Adipocyte (in vitro differentiated cells): Measurements from ENCODE around the gene ELMO1.

Source experiments
- DNase-seq: peaks from one replicate; pipeline ENCODE4 v3.0.0-alpha.2; 2015; ENCODE audit warnings: low read depth
- H3K27me3 ChIP-seq: replicated peaks from 2 replicates; pipeline ENCODE4 v1.7.0; 2013; ENCODE audit warnings: mild to moderate bottlenecking, low read length, moderate library complexity; ENCODE audit not compliant: control insufficient read depth, insufficient read depth
- H3K36me3 ChIP-seq: 2 replicates; pipeline ENCODE4 v1.7.0; 2013; ENCODE audit warnings: low read length, mild to moderate bottlenecking, moderate library complexity; ENCODE audit not compliant: control insufficient read depth, insufficient read depth, severe bottlenecking
- H3K4me1 ChIP-seq: 2 replicates; pipeline ENCODE4 v1.7.0; 2013; ENCODE audit warnings: mild to moderate bottlenecking, low read length, moderate library complexity; ENCODE audit not compliant: control insufficient read depth, insufficient read depth
- H3K4me3 ChIP-seq: 2 replicates; pipeline ENCODE4 v1.7.0; 2013; ENCODE audit warnings: mild to moderate bottlenecking, low read length, moderate library complexity
- H3K9ac ChIP-seq: 2 replicates; pipeline ENCODE4 v1.7.0; 2013; ENCODE audit warnings: mild to moderate bottlenecking, low read length, moderate library complexity
- H3K9me3 ChIP-seq: 2 replicates; pipeline ENCODE4 v1.7.0; 2013; ENCODE audit warnings: mild to moderate bottlenecking, low read length, moderate library complexity; ENCODE audit not compliant: control insufficient read depth

ELMO1 gene

DNA sequence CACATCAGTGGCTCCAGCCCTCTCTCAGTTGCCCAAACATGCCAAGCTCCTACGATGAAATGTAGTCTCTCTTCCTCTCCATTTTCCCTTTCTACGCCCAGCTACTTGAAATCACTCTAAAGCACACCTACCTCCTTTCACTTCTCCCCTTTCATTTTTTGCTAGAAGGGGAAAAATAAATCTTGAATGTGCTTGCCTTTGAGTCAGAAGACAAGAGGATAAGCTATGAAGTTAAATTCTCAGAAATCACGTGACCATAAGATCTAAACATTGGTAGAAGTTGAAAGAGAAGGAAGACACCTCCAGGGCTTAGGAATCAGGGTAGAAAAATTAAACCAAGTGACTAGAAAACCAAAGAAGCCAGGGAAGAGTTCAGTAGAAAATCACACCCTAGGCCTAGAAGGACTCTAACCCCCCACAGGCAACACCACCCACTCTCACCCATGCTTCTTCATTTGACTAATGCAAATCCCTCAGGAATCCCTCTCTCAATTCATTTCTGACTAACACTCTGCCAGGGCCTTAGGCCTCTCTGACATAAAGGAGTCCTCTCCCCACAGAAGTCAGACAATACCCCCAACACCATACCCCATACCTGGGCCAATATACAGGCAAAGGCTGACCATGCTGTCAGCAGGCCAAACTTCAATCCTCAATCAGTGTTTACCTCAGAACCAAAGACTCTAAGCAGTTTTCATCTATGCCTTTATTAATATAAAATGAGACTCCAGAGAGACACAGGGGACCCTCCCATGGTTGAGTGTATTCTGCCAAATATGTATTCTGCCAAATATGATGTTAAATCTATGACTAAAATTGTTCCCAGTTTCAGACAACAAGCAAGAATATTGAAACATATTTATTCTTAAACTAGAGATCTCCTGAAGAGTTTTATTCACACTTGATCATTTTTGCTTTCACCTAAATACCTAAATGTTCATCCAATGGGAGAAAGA, 84.8 kb downstream of the ELMO1 start:
- Histone ChIP-seq H3K4me1 (no peaks in the 10 kb centered on the region), H3K9me3 (no peaks in the 10 kb centered on the region), H3K4me3 (no peak overlapping the region), H3K9ac (no peak overlapping the region), H3K36me3 (no peaks in the 10 kb centered on the region), H3K27me3 (no peaks in the 10 kb centered on the region)
- DNase-seq: no peak

DNA sequence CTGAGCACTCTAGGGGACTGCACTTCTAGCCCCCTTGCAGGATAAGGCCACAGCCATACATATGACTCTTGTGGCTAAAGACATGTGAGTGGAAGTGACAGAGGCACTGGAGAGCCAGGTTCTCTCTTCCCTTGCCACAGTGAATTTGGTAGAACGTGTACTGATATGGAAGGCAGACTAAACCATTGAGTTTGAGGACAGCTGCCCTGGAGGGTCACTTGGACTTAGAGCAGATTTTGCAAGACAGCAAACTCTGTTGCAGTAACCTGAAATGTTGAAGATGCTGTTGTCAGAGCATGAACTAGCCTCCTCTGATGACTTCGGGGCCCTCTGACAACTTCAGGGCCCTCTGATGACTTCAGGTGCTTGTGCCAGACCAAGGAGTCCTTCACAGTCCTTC, 85.9 kb downstream of the ELMO1 start:
- DNase-seq: no peak
- Histone ChIP-seq H3K9me3 (no peaks in the 10 kb centered on the region), H3K9ac (no peak overlapping the region), H3K4me3 (no peak overlapping the region), H3K36me3 (no peaks in the 10 kb centered on the region), H3K4me1 (no peaks in the 10 kb centered on the region), H3K27me3 (no peaks in the 10 kb centered on the region)

DNA sequence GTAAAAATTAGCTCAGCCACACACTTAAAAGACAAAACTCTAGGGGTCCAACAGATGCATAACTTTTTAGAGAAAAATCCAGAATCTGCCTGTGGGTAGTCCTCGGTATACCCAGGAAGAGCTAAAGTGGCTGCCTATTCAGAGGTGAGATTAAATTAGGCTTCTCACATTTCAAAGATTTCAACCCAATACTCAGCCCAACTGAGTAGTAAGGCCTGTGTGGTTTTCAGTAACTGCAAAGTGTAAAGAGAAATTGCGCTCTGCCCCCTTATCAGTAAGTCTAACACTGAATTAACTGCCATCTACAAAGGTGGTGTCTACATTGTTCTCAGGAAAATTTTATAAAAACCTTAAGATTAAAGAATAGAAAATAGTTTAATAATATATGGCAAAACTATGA, 88.2 kb downstream of the ELMO1 start:
- no peak overlapping the region for H3K9ac ChIP-seq
- H3K9me3 ChIP-seq: no peaks in the 10 kb centered on the region
- DNase-seq: no peak
- H3K4me1 ChIP-seq: no peaks in the 10 kb centered on the region
- H3K4me3 ChIP-seq: no peak overlapping the region
- no peaks in the 10 kb centered on the region for H3K36me3 ChIP-seq
- H3K27me3 ChIP-seq: no peaks in the 10 kb centered on the region

DNA sequence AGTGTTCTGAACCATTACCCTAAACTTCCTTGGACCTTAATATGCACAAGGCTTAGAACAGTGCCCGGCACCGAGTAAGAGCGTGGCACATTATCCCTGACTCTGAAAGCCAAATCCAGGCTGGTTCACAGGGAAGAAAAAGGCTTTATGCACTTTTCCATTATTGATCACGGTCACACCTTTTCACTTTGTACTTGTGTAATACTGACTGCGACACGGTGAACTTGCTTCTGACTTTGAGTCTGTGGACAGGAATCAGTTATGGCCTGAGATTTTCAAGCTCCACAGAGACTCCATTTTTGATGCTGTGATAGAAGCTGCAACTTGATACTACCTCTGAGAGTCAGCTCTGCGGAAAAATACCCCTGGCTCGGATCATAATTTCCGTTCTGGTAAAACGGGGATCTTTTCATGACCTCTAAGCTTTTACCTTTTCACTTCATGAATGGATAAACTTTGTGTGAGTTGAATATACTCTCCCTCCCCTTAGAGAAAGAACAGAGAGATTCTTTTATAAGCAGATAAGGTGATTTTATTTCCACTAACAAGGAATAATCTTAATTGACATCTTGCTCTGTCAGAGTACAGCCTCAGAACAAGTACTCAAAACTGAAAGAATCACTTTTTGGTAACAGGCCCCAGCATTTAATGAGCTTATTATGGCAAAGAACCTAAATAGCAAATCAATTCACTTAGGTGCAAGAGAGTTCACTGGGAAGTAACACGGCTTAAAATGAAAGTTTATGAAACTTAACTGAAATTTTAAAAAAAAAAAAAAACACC, 88.8 kb downstream of the ELMO1 start:
- DNase-seq: no peak
- Histone ChIP-seq H3K9ac (no peak overlapping the region), H3K4me1 (peaks cover 4% of the 10 kb centered on the region)

DNA sequence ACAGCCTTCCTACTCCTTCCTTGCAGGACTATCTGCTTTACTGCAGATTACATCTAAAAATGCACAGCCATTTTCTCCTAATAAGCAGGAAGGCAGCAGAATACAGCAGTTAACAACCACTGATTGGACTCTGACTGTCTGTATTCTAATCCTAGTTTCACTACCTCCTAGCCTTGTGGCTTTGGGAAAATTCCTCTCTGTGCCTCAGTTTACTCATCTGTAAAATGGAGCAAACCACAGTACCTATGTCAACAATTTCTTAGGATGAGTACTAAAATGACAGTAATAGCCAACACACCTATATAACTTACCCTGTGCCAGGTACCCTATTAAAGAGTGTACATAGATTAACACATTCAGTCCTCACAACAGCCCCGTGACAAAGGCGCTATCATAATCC, 89.5 kb downstream of the ELMO1 start:
- no peak for DNase-seq
- peaks cover 10% of the 10 kb centered on the region for H3K4me1 ChIP-seq
- no peaks in the 10 kb centered on the region for H3K9me3 ChIP-seq
- H3K4me3 ChIP-seq: no peak overlapping the region
- no peaks in the 10 kb centered on the region for H3K36me3 ChIP-seq
- no peaks in the 10 kb centered on the region for H3K27me3 ChIP-seq
- no peak overlapping the region for H3K9ac ChIP-seq

More for the DNA sequence above, 88.8 kb downstream of the ELMO1 start:
- Histone ChIP-seq H3K27me3 (no peaks in the 10 kb centered on the region), H3K36me3 (no peaks in the 10 kb centered on the region), H3K4me3 (no peak overlapping the region), H3K9me3 (no peaks in the 10 kb centered on the region)

DNA sequence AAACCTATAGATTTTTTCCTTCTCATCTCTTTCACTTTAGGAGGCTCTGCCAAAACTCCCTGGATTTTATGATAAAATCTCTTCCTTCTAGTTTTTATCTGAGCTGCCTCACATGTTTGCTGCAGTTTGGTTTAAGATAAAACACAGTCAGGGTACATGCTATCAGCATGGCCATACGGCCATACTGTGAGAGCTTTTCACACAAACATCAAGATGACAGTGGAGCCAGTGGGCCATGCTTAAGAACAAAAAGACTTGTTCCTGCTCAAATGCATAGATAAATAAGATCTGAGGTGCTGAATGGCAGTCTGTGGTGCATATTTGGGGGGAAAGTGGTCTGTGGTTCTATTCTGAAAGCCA, 91.0 kb downstream of the ELMO1 start:
- Histone ChIP-seq H3K27me3 (no peaks in the 10 kb centered on the region), H3K4me3 (no peak overlapping the region), H3K4me1 (peaks cover 14% of the 10 kb centered on the region), H3K9me3 (no peaks in the 10 kb centered on the region), H3K9ac (no peak overlapping the region), H3K36me3 (no peaks in the 10 kb centered on the region)
- no peak for DNase-seq

DNA sequence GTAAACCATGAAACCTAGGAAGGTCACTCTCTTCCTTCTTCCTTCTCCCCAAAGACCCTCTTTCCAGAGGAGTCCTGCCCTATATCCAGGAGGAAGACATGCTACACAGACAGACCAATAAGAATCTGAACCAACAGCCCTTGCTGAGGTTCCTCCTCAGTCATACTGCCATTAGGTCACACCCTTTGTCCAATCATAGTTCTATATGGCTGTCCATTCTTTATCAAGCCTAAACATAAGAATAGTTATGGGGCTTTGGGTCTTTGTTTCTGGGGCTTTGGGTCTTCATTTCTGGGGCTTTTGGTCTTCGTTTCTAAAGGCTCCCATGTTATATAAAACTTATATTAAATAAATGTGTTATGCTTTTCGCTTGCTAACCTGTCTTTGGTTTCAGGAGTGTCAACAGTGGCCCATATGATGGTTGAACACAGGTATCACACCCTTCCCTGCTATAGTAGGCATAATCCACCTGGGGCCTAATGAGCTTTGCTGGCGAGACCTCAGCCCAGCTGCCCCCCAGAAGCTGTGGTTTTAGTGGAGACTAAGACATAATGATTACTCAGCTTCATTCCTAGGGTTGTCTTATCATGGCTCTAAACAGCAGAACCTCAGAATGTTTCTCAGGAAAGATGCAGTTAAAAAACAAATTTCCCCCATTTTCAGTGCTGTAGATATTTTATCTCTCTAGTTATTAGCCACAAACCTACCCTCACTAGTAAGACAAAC, 91.6 kb downstream of the ELMO1 start:
- Histone ChIP-seq H3K27me3 (no peaks in the 10 kb centered on the region), H3K9me3 (no peaks in the 10 kb centered on the region), H3K4me3 (no peak overlapping the region), H3K36me3 (no peaks in the 10 kb centered on the region), H3K9ac (no peak overlapping the region), H3K4me1 (peaks cover 14% of the 10 kb centered on the region)
- DNase-seq: no peak

DNA sequence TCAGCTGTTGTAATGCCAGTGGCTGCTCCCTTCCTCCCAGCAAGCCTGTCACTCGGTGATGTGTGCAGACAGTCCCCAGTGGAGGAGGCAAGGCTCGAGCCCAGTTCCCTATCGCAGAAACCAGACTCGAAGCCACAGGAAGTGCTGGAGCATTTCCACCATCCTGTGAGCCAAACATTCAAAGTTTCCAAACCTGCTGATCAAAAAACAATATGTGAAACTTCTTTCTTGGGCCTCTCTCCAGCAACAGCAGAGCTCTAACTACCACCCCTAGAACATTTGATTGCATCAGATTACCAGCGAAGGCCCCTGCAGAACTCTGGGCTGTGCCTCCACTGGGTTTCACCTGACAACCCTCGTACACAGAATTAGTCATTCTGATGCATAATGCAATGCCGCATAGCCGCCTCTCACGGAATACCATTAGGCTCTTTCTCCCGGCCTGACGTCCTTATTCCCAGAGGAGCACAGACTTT, 94.0 kb downstream of the ELMO1 start:
- DNase-seq: no peak
- Histone ChIP-seq H3K4me3 (peak overlapping the region; percentile 57), H3K9ac (peak overlapping the region; percentile 16), H3K9me3 (no peaks in the 10 kb centered on the region), H3K36me3 (no peaks in the 10 kb centered on the region), H3K27me3 (peaks cover 3% of the 10 kb centered on the region), H3K4me1 (peaks cover 14% of the 10 kb centered on the region)

DNA sequence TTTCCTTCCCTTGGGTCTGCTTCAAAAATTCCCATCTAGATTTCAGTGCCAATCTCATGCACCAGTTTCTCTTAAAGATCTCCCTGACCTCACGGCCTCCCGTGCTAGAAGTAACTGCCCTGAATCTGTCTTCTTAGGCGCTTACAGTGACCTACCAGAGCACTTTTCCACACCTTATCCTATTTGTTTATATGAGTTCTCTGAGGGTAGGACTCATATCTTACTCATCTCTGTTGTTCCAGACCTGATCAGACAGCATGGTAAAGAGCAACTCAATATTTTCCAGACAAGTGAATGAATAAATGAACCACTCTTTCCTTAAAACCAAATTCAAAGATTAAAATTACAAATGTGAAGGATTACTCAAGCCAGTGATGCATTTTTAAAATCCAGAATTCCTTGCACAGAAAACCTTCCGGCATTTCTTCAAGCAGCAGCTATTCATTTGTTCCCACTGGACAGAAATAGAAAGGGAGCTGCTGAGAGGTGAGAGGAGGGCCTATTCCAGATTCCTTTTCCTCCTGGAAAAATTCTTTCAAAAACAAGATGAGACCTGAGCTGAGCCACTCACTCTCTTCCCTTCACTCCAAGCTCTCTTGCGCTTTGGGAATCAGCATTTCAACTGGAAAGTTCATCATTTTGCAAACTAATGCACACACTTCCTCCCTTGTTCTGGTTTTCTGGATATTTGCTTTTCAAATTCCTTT, 94.6 kb downstream of the ELMO1 start:
- H3K9me3 ChIP-seq: no peaks in the 10 kb centered on the region
- no peaks in the 10 kb centered on the region for H3K36me3 ChIP-seq
- H3K9ac ChIP-seq: peak overlapping the region; percentile 16
- no peak for DNase-seq
- H3K4me3 ChIP-seq: peak overlapping the region; percentile 57
- peaks cover 14% of the 10 kb centered on the region for H3K4me1 ChIP-seq
- H3K27me3 ChIP-seq: peaks cover 3% of the 10 kb centered on the region

DNA sequence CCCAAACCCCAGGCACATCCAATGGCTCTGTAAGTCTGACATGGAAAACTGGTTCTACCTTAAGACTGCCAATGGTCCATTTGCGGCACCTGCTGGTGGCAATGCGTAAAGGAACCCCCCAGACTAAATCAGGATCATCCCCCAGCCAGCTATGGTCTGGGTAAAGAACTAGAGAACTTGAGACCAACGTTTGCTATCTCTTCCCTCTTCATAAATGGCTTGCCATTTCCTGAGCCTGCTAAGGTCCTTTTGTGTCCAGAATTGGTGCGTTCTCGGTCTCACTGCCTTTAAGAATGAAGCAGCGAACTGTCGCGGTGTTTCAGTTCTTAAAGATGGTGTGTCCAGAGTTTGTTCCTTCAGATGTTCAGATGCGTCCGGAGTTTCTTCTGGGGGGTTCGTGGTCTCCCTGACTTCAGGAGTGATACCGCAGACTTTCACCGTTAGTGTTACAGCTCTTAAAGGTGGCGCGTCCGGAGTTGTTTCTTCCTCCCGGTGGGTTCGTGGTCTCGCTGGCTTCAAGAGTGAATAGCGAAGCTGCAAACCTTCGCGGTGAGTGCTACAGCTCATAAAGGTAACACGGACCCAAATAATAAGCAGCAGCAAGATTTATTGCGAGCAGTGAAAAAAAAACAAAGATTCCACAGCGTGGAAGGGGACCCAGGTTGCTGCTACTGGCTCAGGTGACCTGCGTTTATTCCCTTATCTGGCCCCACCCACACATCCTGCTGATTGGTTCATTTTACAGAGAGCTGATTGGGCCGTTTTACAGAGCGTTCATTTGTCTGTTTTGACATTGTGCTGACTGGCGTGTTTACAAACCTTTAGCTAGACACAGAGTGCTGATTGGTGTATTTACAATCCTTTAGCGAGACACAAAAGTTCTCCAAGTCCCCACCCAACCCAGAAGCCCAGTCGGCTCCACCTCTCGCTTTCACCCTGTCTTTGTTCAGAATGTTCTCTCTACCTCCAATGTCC, 95.4 kb downstream of the ELMO1 start:
- no peak overlapping the region for H3K9ac ChIP-seq
- no peak for DNase-seq

More for the DNA sequence above, 95.4 kb downstream of the ELMO1 start:
- H3K4me3 ChIP-seq: no peak overlapping the region
- peaks cover 14% of the 10 kb centered on the region for H3K4me1 ChIP-seq
- H3K27me3 ChIP-seq: peaks cover 3% of the 10 kb centered on the region
- no peaks in the 10 kb centered on the region for H3K9me3 ChIP-seq
- H3K36me3 ChIP-seq: no peaks in the 10 kb centered on the region
